ENCODE measurements around the gene TPCN2.

DNA sequence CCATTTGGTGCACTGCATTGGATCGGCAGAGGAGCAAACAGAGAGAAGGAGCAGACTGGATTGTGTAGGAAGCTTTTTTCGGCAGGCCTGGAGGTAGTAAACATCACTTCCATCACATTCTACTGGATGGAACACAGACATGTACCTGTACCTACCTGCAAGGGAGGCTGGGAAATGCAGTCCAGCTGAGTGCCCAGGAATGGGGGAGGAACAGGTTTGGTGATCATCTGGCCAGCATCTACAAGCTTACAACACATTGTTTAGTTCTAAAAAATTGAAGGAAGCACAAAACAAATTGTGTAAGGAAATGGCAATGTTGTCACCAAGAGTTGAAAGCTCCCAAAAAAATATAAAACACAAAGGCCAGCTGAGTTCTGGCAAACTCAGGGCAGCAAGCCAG lies 126.1 kb downstream of the TPCN2 start:
- TF ChIP-seq, protein P1, sequence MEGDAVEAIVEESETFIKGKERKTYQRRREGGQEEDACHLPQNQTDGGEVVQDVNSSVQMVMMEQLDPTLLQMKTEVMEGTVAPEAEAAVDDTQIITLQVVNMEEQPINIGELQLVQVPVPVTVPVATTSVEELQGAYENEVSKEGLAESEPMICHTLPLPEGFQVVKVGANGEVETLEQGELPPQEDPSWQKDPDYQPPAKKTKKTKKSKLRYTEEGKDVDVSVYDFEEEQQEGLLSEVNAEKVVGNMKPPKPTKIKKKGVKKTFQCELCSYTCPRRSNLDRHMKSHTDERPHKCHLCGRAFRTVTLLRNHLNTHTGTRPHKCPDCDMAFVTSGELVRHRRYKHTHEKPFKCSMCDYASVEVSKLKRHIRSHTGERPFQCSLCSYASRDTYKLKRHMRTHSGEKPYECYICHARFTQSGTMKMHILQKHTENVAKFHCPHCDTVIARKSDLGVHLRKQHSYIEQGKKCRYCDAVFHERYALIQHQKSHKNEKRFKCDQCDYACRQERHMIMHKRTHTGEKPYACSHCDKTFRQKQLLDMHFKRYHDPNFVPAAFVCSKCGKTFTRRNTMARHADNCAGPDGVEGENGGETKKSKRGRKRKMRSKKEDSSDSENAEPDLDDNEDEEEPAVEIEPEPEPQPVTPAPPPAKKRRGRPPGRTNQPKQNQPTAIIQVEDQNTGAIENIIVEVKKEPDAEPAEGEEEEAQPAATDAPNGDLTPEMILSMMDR (IDR thresholded peaks at IDR 0.05), result no peak
- TF ChIP-seq POLR2A (IDR thresholded peaks at IDR 0.05), result no peak
